SU-DHL-6 (cell line): Measurements from ENCODE around the gene NDUFA6.
"Not testable (repeated sequence)": the region's sequence is repeated elsewhere in the genome, so short reads cannot be mapped to it uniquely, and the experiment has no call there.

ENCODE experiments used
- H2AFZ ChIP-seq: fragments of 200-600 bp; sonication (generic); 2 replicates; pipeline ENCODE4 v1.6.1; 2014; ENCODE audit warnings: low read depth, mild to moderate bottlenecking, moderate library complexity, mixed read lengths, antibody characterized with exemption, low read length; ENCODE audit not compliant: severe bottlenecking
- H3F3A ChIP-seq: fragments of 200-600 bp; shearing (Covaris generic); 2 replicates; pipeline ENCODE4 v1.6.0; 2016; ENCODE audit warnings: antibody characterized with exemption, mild to moderate bottlenecking; ENCODE audit not compliant: insufficient read depth
- H3K27ac ChIP-seq: fragments of 200-600 bp; sonication (generic); 2 replicates; pipeline ENCODE4 v1.5.1; 2016; ENCODE audit warnings: low read depth, mild to moderate bottlenecking, low read length, moderate library complexity, mixed read lengths
- H3K27me3 ChIP-seq: fragments of 200-600 bp; sonication (generic), shearing (Covaris generic); 2 replicates; pipeline ENCODE4 v1.6.0; 2014; ENCODE audit warnings: mild to moderate bottlenecking, low read length
- H3K36me3 ChIP-seq: fragments of 200-600 bp; sonication (generic); 2 replicates; pipeline ENCODE4 v1.6.1; 2014; ENCODE audit warnings: mild to moderate bottlenecking, low read length, mixed read lengths
- H3K4me2 ChIP-seq: fragments of 300-600, 200-600 bp; shearing (Covaris generic), sonication (generic); 2 replicates; pipeline ENCODE4 v1.6.0; 2014; ENCODE audit warnings: low read length, low read depth, mild to moderate bottlenecking; ENCODE audit not compliant: poor library complexity, severe bottlenecking
- H3K4me3 ChIP-seq: fragments of 200-600 bp; sonication (generic); 2 replicates; pipeline ENCODE4 v1.5.1; 2014; ENCODE audit warnings: antibody characterized with exemption, low read length, mild to moderate bottlenecking, mixed read lengths; ENCODE audit not compliant: insufficient read depth, poor library complexity, severe bottlenecking
- H3K79me2 ChIP-seq: fragments of 200-600 bp; sonication (generic); 2 replicates; pipeline ENCODE4 v1.6.1; 2014; ENCODE audit warnings: mild to moderate bottlenecking, low read length, moderate library complexity; ENCODE audit not compliant: insufficient read depth
- H3K9ac ChIP-seq: fragments of 200-600 bp; sonication (generic); 2 replicates; pipeline ENCODE4 v1.7.0; 2014; ENCODE audit warnings: mild to moderate bottlenecking, low read length
- H3K9me2 ChIP-seq: fragments of 200-600 bp; sonication (generic); replicated peaks from 2 replicates; pipeline ENCODE4 v1.6.1; 2014; ENCODE audit warnings: low read length; ENCODE audit not compliant: insufficient read depth
- H3K9me3 ChIP-seq: fragments of 200-600 bp; sonication (generic); 2 replicates; pipeline ENCODE4 v1.6.1; 2014; ENCODE audit warnings: low read length, mixed read lengths; ENCODE audit not compliant: insufficient read depth
- H4K20me1 ChIP-seq: fragments of 200-600 bp; sonication (generic); 2 replicates; pipeline ENCODE4 v1.6.1; 2014; ENCODE audit warnings: low read depth, mild to moderate bottlenecking, antibody characterized with exemption, low read length, moderate library complexity, mixed read lengths
- CTCF ChIP-seq: fragments of 200-600 bp; sonication (generic); IDR thresholded peaks from one replicate; pipeline ENCODE4 v1.5.1; 2017; ENCODE audit warnings: antibody characterized with exemption, mild to moderate bottlenecking, low read length, moderate library complexity; ENCODE audit not compliant: insufficient read depth, poor library complexity, severe bottlenecking
- EZH2phosphoT487 ChIP-seq: fragments of 200-600 bp; sonication (generic), shearing (Covaris generic); conservative IDR thresholded peaks from 2 replicates; pipeline ENCODE4 v1.6.1; 2018; ENCODE audit warnings: mild to moderate bottlenecking, antibody characterized with exemption, low read length, moderate library complexity, mixed read lengths

NDUFA6 gene

GRCh38 chr22:42131562-42131961 lies 41.0 kb upstream of the NDUFA6 start:
- Histone ChIP-seq H2AFZ (no peak overlapping the region), H3K36me3 (no peaks in the 10 kb centered on the region), H3K9me2 (no peaks in the 10 kb centered on the region), H3K27ac (no peak overlapping the region), H3K4me2 (no peak overlapping the region), H3K9me3 (no peaks in the 10 kb centered on the region), H3K4me3 (no peak overlapping the region), H3K27me3 (no peaks in the 10 kb centered on the region), H3K9ac (no peak overlapping the region), H3K79me2 (no peaks in the 10 kb centered on the region), H3F3A (no peaks in the 10 kb centered on the region), H4K20me1 (no peaks in the 10 kb centered on the region)
- TF ChIP-seq CTCF (no peak), EZH2phosphoT487 (no peak)

- not testable (repeated sequence) for H3F3A ChIP-seq, H4K20me1 ChIP-seq, H3K79me2 ChIP-seq, H3K27me3 ChIP-seq, H3K27ac ChIP-seq, H3K4me3 ChIP-seq, H3K36me3 ChIP-seq, H3K9me3 ChIP-seq, H3K4me2 ChIP-seq, H2AFZ ChIP-seq, H3K9ac ChIP-seq, H3K9me2 ChIP-seq
Observed at GRCh38 chr22:42130639-42131431, 40.3 kb upstream of the NDUFA6 start, which contains the start of gene CYP2D6. Gene CYP2D6 (minus strand): TSS chr22:42130810. CDS start chr22:42130791, 19 bp downstream.

DNA sequence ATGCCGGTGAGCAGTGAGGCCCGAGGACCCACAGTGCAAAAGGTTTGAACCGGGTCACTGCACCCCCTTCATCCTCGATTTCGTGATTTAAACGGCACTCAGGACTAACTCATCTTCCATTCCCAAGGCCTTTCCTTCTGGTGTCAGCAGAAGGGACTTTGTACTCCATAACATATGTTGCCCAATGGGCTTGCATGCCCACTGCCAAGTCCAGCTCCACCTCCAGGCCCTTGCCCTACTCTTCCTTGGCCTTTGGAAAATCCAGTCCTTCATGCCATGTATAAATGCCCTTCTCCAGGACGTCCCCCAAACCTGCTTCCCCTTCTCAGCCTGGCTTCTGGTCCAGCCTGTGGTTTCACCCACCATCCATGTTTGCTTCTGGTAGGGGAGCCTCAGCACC lies 39.6 kb upstream of the NDUFA6 start:
- not testable (repeated sequence) for H3K4me2 ChIP-seq, H3K9me2 ChIP-seq, H3F3A ChIP-seq, H3K36me3 ChIP-seq, H3K79me2 ChIP-seq, H4K20me1 ChIP-seq, H3K9ac ChIP-seq, H3K27me3 ChIP-seq, H2AFZ ChIP-seq, H3K4me3 ChIP-seq, H3K9me3 ChIP-seq, H3K27ac ChIP-seq

- H3K9me2 ChIP-seq, H3K4me2 ChIP-seq, H3K27ac ChIP-seq, H4K20me1 ChIP-seq, H3K27me3 ChIP-seq, H3K4me3 ChIP-seq, H3F3A ChIP-seq, H3K79me2 ChIP-seq, H3K9ac ChIP-seq, H3K9me3 ChIP-seq, H3K36me3 ChIP-seq, H2AFZ ChIP-seq: not testable (repeated sequence)
Observed at GRCh38 chr22:42128776-42129694, 38.5 kb upstream of the NDUFA6 start.

GRCh38 chr22:42128007-42128406 lies 37.4 kb upstream of the NDUFA6 start:
- not testable (repeated sequence) for H3K4me3 ChIP-seq, H3K9me2 ChIP-seq, H4K20me1 ChIP-seq, H3K79me2 ChIP-seq, H3F3A ChIP-seq, H3K9ac ChIP-seq, H3K27me3 ChIP-seq, H3K27ac ChIP-seq, H3K36me3 ChIP-seq, H2AFZ ChIP-seq, H3K4me2 ChIP-seq, H3K9me3 ChIP-seq
